ENCODE measurements around the gene SH2D5.

GRCh38 chr1:20695515-20695914 is 37.0 kb downstream of the SH2D5 start:
- TF ChIP-seq EZH2 (IDR thresholded peaks at IDR 0.05) = no peak
- TF ChIP-seq CTCF (IDR thresholded peaks at IDR 0.05) = no peak
